Fibroblast of lung (primary cell): ENCODE data around the gene NMRK2. TPM values are rescaled to one million over a fixed set of nuclear protein-coding genes. Genes with fewer than 3 reads are reported as not detected.

Experiments
- DNase-seq, 2 donors: peaks; one replicate each; pipeline versions ENCODE4 v3.0.0 to v3.0.0-alpha.2; 2010; ENCODE audit warnings: low read depth in 2 of 2
- H2AFZ ChIP-seq: 2 replicates; pipeline ENCODE4 v1.5.1; 2012; ENCODE audit warnings: low read length, control low read depth, inconsistent platforms
- H3K27ac ChIP-seq: 2 replicates; pipeline ENCODE4 v1.5.1; 2011; ENCODE audit warnings: low read length, control low read depth; ENCODE audit not compliant: insufficient read depth
- H3K27me3 ChIP-seq: 2 replicates; pipeline ENCODE4 v1.5.1; 2011; ENCODE audit warnings: mild to moderate bottlenecking, low read length; ENCODE audit not compliant: control insufficient read depth, insufficient read depth
- H3K36me3 ChIP-seq: 2 replicates; pipeline ENCODE4 v1.5.1; 2011; ENCODE audit warnings: low read length; ENCODE audit not compliant: control insufficient read depth, insufficient read depth
- H3K4me1 ChIP-seq: 2 replicates; pipeline ENCODE4 v1.5.1; 2011; ENCODE audit warnings: low read length; ENCODE audit not compliant: control insufficient read depth, insufficient read depth; ENCODE audit errors: extremely low read depth
- H3K4me2 ChIP-seq: 2 replicates; pipeline ENCODE4 v1.5.1; 2011; ENCODE audit warnings: low read length, control low read depth; ENCODE audit not compliant: insufficient read depth; ENCODE audit errors: extremely low read depth
- H3K4me3 ChIP-seq, 4 experiments: fragments of 200-600 bp in 1 of 4; sonication (generic) in 1 of 4; replicated peaks in 1 of 4; 2 replicates each; pipeline ENCODE4 v1.5.1; 2011 to 2016; ENCODE audit warnings: low read length in 4 of 4, low read depth in 3 of 4, mild to moderate bottlenecking in 3 of 4, control low read depth in 2 of 4, inconsistent platforms in 1 of 4, mixed read lengths in 1 of 4; ENCODE audit not compliant: insufficient read depth in 1 of 4; ENCODE audit errors: control extremely low read depth in 1 of 4
- H3K79me2 ChIP-seq: 2 replicates; pipeline ENCODE4 v1.5.1; 2012; ENCODE audit warnings: mild to moderate bottlenecking, low read length, inconsistent platforms; ENCODE audit not compliant: control insufficient read depth, insufficient read depth
- H3K9ac ChIP-seq: 2 replicates; pipeline ENCODE4 v1.5.1; 2011; ENCODE audit warnings: mild to moderate bottlenecking, low read length, control low read depth; ENCODE audit not compliant: insufficient read depth
- H3K9me3 ChIP-seq: 2 replicates; pipeline ENCODE4 v1.5.1; 2012; ENCODE audit warnings: low read depth, low read length; ENCODE audit not compliant: control insufficient read depth, insufficient read depth
- H4K20me1 ChIP-seq: 2 replicates; pipeline ENCODE4 v1.5.1; 2011; ENCODE audit warnings: low read length; ENCODE audit not compliant: control insufficient read depth, insufficient read depth; ENCODE audit errors: extremely low read depth
- CTCF ChIP-seq, 2 donors: IDR thresholded peaks in 1 of 2; conservative IDR thresholded peaks in 1 of 2; 1 replicate in 1 of 2; 2 replicates in 1 of 2; pipeline ENCODE4 v1.5.1; 2011 to 2012; ENCODE audit warnings: low read length in 2 of 2, control low read depth in 1 of 2, inconsistent platforms in 1 of 2, low read depth in 1 of 2, mild to moderate bottlenecking in 1 of 2
- EZH2 ChIP-seq: IDR thresholded peaks from 2 replicates; pipeline ENCODE4 v1.5.1; 2012; ENCODE audit warnings: low read length, control low read depth, mild to moderate bottlenecking; ENCODE audit errors: missing control alignments
- polyA plus RNA-seq, 2 donors: library from polyadenylated mRNA; depleted of rRNA in 1 of 2; stranded (reverse) in 1 of 2; unstranded in 1 of 2; fragments of >200 nt; gene quantifications; 2 replicates each; pipeline ENCODE4 v1.2.1, GENCODE V29; 2011 to 2012; ENCODE audit warnings: missing spikeins in 1 of 2
- total RNA-seq: library from RNA; depleted of rRNA; stranded (reverse); fragments of >200 nt; gene quantifications from 2 replicates; pipeline ENCODE4 v1.2.1, GENCODE V29; 2014

NMRK2 gene
- total and polyA plus RNA-seq, 2 donors (not counting 1 experiment from before 2014, with no cell fraction given): not detected

DNA sequence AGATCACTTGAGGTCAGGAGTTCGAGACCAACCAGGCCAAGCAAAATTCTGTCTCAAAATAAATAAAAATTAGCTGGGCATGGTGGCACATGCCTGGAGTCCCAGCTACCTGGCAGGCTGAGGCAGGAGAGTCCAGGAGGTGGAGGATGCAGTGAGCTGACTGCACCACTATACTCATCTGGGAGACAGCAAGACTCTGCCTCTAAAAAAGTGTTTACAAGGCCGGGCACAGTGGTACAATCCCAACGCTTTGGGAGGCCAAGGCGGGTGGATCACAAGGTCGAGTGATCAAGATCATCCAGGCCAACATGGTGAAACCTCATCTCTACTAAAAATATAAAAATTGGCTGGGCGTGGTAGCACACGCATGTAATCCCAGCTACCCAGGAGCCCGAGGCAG lies 42.3 kb downstream of the NMRK2 start:
- Histone ChIP-seq H3K27ac (no peak overlapping the region), H3K36me3 (peaks cover 42% of the 10 kb centered on the region), H3K27me3 (no peaks in the 10 kb centered on the region), H3K79me2 (peaks cover 50% of the 10 kb centered on the region), H2AFZ (no peak overlapping the region), H3K4me1 (no peaks in the 10 kb centered on the region), H3K4me2 (no peak overlapping the region), H3K9ac (no peak overlapping the region), H3K9me3 (no peaks in the 10 kb centered on the region), H4K20me1 (peaks cover 3% of the 10 kb centered on the region), H3K4me3 (no peak overlapping the region)
- DNase-seq: no peak
- TF ChIP-seq EZH2: no peak
- TF ChIP-seq CTCF (conservative IDR thresholded peaks at IDR 0.05 in 1 of 2, IDR thresholded peaks at IDR 0.05 in 1 of 2; ENCODE audit: low read depth in 1 of 2, low read length in 2 of 2): no peak

DNA sequence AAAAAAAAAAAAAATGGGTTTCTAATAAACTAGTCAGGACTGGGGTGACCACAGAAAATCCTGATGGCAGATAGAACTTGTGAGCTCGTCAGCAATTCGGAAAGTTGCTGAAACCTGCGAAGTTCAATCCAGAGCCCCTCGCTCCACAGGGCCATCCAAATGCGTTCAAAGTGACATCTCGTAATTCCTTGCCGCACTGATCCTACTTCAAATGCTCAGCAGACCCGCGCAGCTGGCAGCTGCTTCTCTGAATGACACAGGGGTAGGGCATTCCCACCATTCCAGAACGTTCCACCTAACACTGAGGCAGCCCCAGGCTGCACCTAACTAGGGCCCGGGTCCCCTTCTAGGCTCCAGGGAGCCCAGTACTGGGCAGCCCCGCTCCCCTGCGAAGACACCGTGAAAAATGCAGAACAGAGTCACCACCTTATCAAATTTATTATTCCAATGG lies 42.8 kb downstream of the NMRK2 start:
- TF ChIP-seq CTCF (conservative IDR thresholded peaks at IDR 0.05 in 1 of 2, IDR thresholded peaks at IDR 0.05 in 1 of 2; ENCODE audit: low read depth in 1 of 2, low read length in 2 of 2): no peak
- no peak for TF ChIP-seq EZH2
- H3K36me3 ChIP-seq: peaks cover 47% of the 10 kb centered on the region

DNA sequence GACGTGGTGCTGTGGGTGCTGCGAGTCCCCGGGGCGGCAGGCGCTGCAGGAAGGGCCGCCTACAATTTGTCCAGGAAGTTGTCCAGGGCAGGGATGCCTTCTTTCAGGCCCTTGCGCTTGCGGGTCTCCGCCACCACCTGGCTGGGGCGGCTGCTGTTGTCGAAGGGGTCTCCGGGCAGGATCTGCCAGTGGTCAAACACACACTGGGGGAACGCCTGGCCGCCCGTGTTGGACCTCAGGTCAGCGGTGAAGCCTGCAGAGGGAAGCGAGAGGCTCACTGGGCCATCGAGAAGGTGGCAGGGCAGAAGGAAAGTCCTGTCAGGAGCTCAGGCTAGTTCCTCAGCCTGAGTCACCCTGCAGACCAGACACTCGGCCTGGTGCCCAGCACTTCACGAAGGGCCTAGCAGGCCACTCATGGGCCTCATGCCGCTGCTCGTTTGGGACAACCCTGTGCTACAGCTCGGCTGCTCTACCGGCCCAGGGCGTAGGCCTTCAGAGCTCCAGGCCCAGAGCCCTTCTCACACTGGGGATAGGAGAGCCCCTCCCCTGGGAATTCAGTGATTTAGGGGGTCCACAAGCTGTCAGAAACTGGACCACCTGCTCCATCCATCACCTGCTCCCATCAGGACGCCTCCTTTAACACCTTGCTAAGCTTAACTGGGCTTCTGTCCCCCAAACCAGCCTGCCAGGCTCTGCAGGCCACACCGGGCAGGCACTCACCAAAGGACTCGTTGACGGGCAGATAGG lies 43.8 kb downstream of the NMRK2 start:
- Histone ChIP-seq H3K36me3 (peaks cover 55% of the 10 kb centered on the region), H3K9ac (peak overlapping the region; percentile 7), H3K27me3 (no peaks in the 10 kb centered on the region), H3K4me1 (peaks cover 3% of the 10 kb centered on the region), H3K4me3 (no peak overlapping the region), H3K27ac (no peak overlapping the region), H3K9me3 (no peaks in the 10 kb centered on the region), H2AFZ (no peak overlapping the region), H3K79me2 (peaks cover 58% of the 10 kb centered on the region), H3K4me2 (no peak overlapping the region), H4K20me1 (peaks cover 3% of the 10 kb centered on the region)
- DNase-seq: peak in 1 of 2 donors; percentile 31
- no peak for TF ChIP-seq EZH2
- no peak for TF ChIP-seq CTCF (conservative IDR thresholded peaks at IDR 0.05 in 1 of 2, IDR thresholded peaks at IDR 0.05 in 1 of 2; ENCODE audit: low read depth in 1 of 2, low read length in 2 of 2)

More for the DNA sequence above, 42.8 kb downstream of the NMRK2 start:
- no peak overlapping the region for H3K4me3 ChIP-seq
- H2AFZ ChIP-seq: no peak overlapping the region
- peaks cover 3% of the 10 kb centered on the region for H4K20me1 ChIP-seq
- H3K4me1 ChIP-seq: no peaks in the 10 kb centered on the region
- H3K27ac ChIP-seq: no peak overlapping the region
- no peaks in the 10 kb centered on the region for H3K9me3 ChIP-seq
- DNase-seq: no peak
- H3K79me2 ChIP-seq: peaks cover 50% of the 10 kb centered on the region
- H3K4me2 ChIP-seq: no peak overlapping the region
- H3K27me3 ChIP-seq: no peaks in the 10 kb centered on the region
- no peak overlapping the region for H3K9ac ChIP-seq
